ENCODE measurements around the gene PRKCE.

The PRKCE gene

DNA sequence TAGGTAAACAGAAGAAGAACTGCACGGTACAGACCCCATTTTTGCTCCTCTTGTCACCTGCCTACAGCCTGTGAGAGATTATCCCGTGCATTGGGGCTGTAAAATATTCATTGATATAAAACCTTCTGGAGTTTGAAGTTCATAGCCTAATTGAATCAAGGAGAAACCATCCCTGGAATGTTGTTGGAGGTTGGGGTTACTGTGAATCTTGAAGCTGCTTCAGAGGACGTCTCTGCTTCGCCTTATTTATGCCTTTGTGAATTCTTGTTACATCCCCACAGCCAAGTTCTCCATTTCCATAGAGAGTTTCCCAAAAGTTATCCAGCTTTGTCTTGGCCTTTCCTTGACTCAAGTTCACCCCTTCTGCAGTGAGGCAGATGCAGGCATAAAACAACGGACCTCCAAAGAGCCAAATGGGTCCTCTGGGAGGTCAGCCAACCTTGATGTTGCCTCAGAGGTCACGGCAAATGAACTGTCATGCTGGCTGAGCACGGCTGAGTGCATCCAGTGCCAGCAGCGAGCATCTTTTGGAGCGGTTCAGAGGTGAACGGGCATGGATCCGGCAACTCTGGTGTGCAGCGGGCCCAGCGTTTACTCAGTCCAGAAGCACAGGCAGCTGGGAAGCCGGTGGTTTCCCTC lies 317.6 kb downstream of the PRKCE start:
- no peak for DNase-seq (ENCODE audit: low read depth in 1 of 2, low spot score in 1 of 2)
- no peak for TF ChIP-seq JUND (IDR thresholded peaks at IDR 0.05; ENCODE audit: low read depth)
- in situ Hi-C loops (cut with HindIII; ENCODE audit: low pct_unique_long_range_greater_than_20kb, low sequenced_read_pairs), result no loop called here

DNA sequence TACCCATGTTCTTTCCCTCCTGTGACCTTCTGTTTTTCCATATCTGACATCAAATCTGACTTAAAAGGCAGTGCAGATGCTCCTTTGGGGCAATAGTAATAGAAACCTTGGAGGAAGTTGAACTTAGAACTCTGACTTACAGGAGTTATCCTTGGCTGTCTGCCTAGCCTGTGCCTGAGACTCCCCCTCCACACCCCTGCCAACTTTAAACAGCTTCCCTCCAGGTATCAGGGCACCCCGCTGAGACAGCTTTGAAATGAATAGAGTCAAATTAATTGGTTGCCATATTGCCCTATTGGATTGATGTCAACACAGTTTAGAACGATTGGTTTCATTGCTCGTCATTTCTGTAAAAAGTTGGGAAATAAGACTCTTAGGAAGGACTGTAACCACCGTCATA lies 322.0 kb downstream of the PRKCE start:
- TF ChIP-seq JUND (IDR thresholded peaks at IDR 0.05; ENCODE audit: low read depth), result no peak
- DNase-seq (ENCODE audit: low read depth in 1 of 2, low spot score in 1 of 2), result no peak
- in situ Hi-C loops (cut with HindIII; ENCODE audit: low pct_unique_long_range_greater_than_20kb, low sequenced_read_pairs), result no loop called here

DNA sequence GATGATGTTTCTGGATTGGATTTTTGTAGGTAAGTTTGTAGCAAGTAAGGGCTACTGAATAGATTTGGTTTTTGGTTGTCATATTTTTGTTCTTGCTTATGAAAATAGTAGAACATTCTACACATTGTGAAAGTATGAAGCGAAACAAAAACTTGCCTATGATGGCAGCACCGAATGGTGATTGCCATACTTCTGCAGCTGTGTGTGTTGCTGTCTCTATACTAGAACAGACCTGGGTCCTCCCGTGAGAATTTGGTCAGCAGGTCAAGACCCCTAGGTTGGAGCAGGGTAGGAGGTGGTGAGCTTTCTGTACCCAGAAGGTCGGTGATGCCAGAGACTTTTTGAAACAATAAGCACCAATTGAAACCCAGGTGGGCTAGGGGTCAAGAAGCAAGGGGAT lies 322.6 kb downstream of the PRKCE start:
- in situ Hi-C loops (cut with HindIII; ENCODE audit: low pct_unique_long_range_greater_than_20kb, low sequenced_read_pairs), result no loop called here
- TF ChIP-seq JUND (IDR thresholded peaks at IDR 0.05; ENCODE audit: low read depth), result no peak

DNA sequence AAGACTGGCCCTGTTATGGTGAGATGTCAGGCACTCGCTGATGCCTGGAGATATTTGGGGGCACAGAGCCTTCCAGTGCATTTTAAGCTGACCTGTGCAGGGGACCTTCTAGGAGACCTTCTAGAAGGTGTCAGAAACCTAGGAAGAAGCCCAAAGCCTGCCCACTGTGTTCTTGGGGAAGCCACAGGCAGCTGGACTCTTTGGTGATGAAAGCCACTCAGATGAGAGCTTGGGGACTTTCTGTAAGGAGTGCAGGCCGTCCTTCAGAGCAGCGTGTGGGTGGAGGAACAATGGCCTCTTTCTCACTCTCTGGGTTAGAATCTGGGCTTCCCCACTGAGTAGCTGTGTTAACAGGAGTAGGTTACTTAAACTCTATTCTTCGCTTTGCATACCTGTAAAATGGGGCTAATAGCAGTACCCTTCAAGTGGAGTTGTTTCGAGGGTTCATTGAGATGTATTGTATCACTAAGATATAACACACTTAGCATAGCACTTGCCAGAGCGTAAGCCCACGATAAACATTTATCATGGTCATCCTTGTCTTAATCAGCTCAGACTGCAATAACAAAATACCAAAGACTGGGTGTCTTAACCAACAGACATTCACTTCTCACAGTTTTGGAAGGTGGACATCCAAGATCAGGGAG lies 323.4 kb downstream of the PRKCE start:
- no peak for TF ChIP-seq JUND (IDR thresholded peaks at IDR 0.05; ENCODE audit: low read depth)
- no peak for DNase-seq (ENCODE audit: low read depth in 1 of 2, low spot score in 1 of 2)
- in situ Hi-C loops (cut with HindIII; ENCODE audit: low pct_unique_long_range_greater_than_20kb, low sequenced_read_pairs), result no loop called here

More for the DNA sequence above, 322.6 kb downstream of the PRKCE start:
- DNase-seq (ENCODE audit: low read depth in 1 of 2, low spot score in 1 of 2), result no peak

DNA sequence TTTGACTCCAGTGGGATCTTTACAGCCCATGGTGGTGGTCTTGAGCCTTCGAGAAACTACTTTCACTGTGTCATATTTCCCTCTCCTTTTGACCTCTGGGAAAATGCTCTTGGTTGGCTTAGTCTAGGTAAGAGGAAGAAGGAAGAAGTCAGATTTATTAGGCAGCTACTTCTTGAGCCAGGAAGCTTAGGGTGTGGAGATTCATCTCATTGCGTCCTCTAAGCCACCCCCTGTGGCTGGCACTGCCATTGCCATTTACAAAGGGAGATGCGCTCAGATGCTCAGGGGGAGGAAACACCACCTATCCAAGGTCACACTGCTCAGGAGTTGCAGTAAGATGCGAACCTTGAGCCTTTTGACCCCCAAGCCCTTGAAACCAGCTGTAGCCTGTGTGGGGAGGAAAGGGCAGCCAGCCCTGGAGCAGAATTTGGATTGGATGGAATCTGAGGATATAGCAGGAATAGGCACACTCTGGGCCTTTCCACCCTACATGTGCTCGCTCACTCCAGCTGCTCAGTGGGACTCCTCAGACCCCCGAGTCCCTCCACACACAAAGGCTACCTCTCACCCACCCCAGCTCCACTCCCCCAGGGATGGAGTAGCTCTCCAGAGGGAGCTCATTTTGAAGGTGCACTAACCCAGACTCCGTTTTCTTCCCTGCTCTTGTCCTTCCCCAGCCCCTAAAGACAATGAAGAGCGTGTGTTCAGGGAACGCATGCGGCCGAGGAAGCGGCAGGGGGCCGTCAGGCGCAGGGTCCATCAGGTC lies 324.5 kb downstream of the PRKCE start:
- DNase-seq (ENCODE audit: low read depth in 1 of 2, low spot score in 1 of 2), result no peak
- in situ Hi-C loops (cut with HindIII; ENCODE audit: low pct_unique_long_range_greater_than_20kb, low sequenced_read_pairs), result no loop called here
- no peak for TF ChIP-seq JUND (IDR thresholded peaks at IDR 0.05; ENCODE audit: low read depth)

DNA sequence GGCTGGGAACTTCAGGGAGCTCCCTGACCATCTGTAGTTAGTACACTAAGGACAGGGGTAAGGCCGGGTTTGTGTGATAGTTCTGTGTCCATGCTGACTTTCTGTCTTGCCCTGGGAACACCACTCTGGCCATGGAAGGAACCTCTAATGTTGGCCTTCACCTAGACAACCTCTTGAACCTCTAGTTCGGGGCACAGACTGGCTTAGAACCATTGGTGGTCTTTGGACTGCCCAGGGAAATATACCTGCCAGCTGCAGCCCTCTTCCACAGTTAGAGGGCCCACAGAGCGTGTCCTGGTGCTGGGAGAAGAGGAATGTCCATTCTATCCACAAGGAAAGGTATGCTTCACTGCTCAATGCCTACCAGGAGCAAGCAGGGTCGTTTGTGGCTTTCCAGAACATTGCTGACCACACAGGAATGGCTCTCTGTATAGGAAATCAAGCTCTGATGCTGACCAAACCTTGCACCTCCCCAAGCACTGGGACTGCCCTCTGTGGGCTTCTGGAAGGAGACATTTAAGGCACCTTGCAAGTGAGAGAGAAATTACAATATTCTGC lies 326.9 kb downstream of the PRKCE start:
- DNase-seq (ENCODE audit: low read depth in 1 of 2, low spot score in 1 of 2), result no peak
- TF ChIP-seq JUND (IDR thresholded peaks at IDR 0.05; ENCODE audit: low read depth), result no peak
- in situ Hi-C loops (cut with HindIII; ENCODE audit: low pct_unique_long_range_greater_than_20kb, low sequenced_read_pairs), result no loop called here

DNA sequence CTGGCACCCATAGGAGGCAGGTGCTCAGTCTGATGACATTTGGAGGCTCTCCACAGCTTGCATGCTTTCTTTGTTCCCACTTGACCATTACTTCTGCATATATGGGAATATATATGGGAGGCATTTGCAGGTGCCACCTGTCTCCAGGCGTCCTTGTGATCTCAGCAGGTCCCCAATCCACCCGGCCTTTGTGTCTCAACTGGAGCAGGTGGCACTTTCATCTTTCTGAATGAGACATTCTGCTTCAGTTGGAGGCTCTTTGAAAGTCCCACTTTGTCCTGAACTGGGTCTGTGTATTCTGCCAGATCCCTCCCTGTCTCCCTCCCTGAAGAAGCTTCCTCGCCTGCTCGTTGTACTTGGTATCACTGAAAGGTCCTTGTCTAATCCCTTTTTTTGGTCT lies 327.6 kb downstream of the PRKCE start:
- no peak for TF ChIP-seq JUND (IDR thresholded peaks at IDR 0.05; ENCODE audit: low read depth)
- no peak for DNase-seq (ENCODE audit: low read depth in 1 of 2, low spot score in 1 of 2)
- in situ Hi-C loops (cut with HindIII; ENCODE audit: low pct_unique_long_range_greater_than_20kb, low sequenced_read_pairs), result no loop called here

DNA sequence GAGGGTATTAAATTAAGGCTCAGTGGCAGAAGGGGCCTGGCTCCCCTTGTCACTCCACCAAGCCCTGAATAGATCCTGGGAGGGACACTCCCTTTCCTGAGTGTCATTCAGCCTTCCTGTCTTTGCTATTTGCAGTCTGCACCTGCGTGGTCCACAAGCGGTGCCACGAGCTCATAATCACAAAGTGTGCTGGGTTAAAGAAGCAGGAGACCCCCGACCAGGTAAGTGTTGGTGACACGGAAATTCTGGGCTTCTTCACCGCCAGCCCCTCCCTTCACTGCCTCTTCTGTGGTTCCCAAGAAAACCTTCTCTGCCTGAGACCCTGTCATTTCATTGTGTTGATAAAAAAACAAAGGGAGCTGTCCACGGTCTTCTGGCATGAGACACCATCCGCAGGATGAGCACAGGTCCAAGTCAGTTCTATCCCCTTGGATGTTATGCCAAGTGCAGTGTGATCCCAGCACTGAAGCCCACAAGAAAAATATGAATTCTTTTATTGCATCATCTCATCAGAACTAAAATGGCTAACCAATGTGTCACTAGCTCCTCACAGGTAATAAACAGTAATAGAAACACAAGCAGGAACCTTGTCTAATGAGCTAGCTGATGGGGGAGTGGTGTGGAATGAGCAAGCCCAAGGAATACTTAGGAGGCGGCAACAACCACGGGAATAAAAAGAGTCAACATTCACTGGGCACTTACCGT lies 328.8 kb downstream of the PRKCE start:
- no peak for DNase-seq (ENCODE audit: low read depth in 1 of 2, low spot score in 1 of 2)
- no peak for TF ChIP-seq JUND (IDR thresholded peaks at IDR 0.05; ENCODE audit: low read depth)
- in situ Hi-C loops (cut with HindIII; ENCODE audit: low pct_unique_long_range_greater_than_20kb, low sequenced_read_pairs), result no loop called here

DNA sequence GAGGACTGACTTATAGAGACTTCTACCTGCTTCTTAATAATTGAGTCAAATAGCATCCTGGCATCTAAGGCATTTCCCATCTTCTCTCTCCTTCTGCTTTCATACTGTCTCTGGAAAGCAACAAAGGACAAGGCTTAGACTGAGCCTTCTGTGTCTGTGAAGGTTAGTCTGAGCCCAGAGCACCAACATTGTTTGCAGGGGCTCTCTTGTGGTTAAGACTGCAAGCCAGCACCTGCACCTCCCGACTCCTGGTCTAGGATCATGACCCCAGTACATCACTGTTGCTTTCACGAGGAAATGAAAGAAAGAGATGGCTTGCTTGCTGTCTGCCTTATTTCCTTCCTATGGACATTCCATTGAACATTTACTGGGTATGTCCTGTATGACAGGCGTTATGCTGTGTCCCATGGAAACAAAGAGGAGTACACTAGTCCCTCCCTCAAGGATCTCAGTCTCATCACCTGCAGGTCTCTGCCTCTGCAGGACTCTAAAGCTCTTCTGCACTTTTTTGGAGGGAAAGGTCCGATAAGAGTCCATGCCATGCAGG lies 330.0 kb downstream of the PRKCE start:
- no peak for DNase-seq (ENCODE audit: low read depth in 1 of 2, low spot score in 1 of 2)
- TF ChIP-seq JUND (IDR thresholded peaks at IDR 0.05; ENCODE audit: low read depth), result no peak
- in situ Hi-C loops (cut with HindIII; ENCODE audit: low pct_unique_long_range_greater_than_20kb, low sequenced_read_pairs), result no loop called here

DNA sequence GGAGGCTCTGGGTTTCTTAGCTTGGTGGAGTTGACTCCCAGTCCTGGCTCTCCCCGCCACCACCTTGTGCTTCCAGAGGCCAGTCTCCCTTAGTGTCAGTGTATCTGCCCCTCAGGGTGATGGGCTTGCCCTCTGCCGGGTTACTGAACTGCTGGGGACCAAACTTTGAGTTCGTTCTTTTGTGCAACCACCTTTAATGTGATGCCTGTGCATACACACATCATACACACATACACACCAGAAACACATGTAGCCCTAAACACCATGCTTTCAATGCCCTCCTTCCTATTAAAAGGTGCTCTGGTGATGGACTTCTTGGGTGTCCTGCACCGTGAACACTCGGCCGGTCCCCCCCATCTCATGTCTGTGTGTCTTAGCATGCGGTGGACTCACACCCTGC lies 330.6 kb downstream of the PRKCE start:
- in situ Hi-C loops (cut with HindIII; ENCODE audit: low pct_unique_long_range_greater_than_20kb, low sequenced_read_pairs), result no loop called here
- DNase-seq (ENCODE audit: low read depth in 1 of 2, low spot score in 1 of 2), result no peak
- no peak for TF ChIP-seq JUND (IDR thresholded peaks at IDR 0.05; ENCODE audit: low read depth)

DNA sequence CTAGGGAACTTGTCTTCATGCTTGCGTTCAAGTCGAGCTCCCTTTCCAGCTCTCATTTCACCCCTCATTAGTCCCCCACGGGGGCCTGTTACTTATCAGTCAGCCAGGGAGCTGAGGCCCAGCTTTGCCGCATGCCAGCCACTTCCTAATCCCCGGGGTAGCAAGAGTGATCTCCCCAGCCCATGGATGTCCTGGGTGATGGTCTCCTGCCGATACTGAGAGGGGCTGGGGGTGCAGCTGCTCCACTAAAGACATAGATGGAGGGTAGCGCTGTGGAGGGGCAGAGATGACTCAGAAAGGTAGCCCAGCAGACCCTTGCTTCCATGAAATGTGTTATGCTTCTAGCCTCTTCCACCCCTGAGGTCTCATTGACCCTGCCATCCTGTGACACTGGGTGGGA lies 331.7 kb downstream of the PRKCE start:
- in situ Hi-C loops (cut with HindIII; ENCODE audit: low pct_unique_long_range_greater_than_20kb, low sequenced_read_pairs), result no loop called here

DNA sequence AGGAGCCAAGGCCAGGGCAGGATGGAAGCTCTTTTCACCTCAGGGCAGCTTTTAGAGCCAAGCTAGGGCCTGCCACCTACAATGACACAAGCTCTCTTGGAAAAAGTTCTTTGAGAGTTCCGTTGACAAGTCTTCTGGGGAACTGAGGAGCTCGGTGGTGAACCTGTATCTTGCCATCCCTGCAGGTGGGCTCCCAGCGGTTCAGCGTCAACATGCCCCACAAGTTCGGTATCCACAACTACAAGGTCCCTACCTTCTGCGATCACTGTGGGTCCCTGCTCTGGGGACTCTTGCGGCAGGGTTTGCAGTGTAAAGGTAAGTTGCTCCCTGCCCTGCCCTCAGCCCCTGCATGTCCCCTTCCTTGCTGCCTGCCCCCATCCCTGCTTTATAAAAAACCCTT lies 332.9 kb downstream of the PRKCE start:
- DNase-seq (ENCODE audit: low read depth in 1 of 2, low spot score in 1 of 2), result no peak
- TF ChIP-seq JUND (IDR thresholded peaks at IDR 0.05; ENCODE audit: low read depth), result no peak
- in situ Hi-C loops (cut with HindIII; ENCODE audit: low pct_unique_long_range_greater_than_20kb, low sequenced_read_pairs), result no loop called here

More for the DNA sequence above, 331.7 kb downstream of the PRKCE start:
- no peak for TF ChIP-seq JUND (IDR thresholded peaks at IDR 0.05; ENCODE audit: low read depth)
- DNase-seq (ENCODE audit: low read depth in 1 of 2, low spot score in 1 of 2), result no peak
